Pancreas (tissue), 10 donors: ENCODE data around the gene HECTD4. TPM values are rescaled to one million over a fixed set of nuclear protein-coding genes. Genes with fewer than 3 reads are reported as not detected.
A peak's percentile ranks its signal among the peaks of the same experiment; 100 is the strongest.

Experiments
- ATAC-seq, 4 donors: fragments of 200-7000 bp; cut with Tn5 transposase; one replicate each; pipeline versions ENCODE4 v1.8.0 to v1.9.1; 2020; ENCODE audit warnings: mild to moderate bottlenecking in 4 of 4, moderate library complexity in 4 of 4
- DNase-seq, 6 donors: peaks; one replicate each; pipeline ENCODE4 v3.0.0-alpha.2; 2020
- FAIRE-seq: peaks from 2 replicates; lab custom pipeline; 2012; peaks lifted over from hg19 to GRCh38; lab: Jason Lieb, UNC
- H3K27ac ChIP-seq, 4 donors: fragments of 200-600 bp; sonication (generic); 1 replicate in 3 of 4; 2 replicates in 1 of 4; pipeline versions ENCODE4 v1.5.0 to v1.8.0; 2020
- H3K27me3 ChIP-seq, 4 donors: fragments of 200-600 bp; one replicate each; pipeline ENCODE4 v1.8.0; 2021
- H3K36me3 ChIP-seq, 3 donors: fragments of 200-600 bp; sonication (generic) in 1 of 3; one replicate each; pipeline versions ENCODE4 v1.5.0 to v1.8.0; 2020 to 2021
- H3K4me1 ChIP-seq, 3 donors: fragments of 200-600 bp; one replicate each; pipeline ENCODE4 v1.8.0; 2021
- H3K4me3 ChIP-seq, 4 donors: fragments of 200-600 bp; sonication (generic) in 2 of 4; one replicate each; pipeline versions ENCODE4 v1.5.0 to v1.8.0; 2020 to 2021
- H3K9me3 ChIP-seq, 4 donors: fragments of 200-600 bp; one replicate each; pipeline ENCODE4 v1.8.0; 2021
- CTCF ChIP-seq, 4 donors: fragments of 200-600 bp; sonication (generic) in 3 of 4; IDR thresholded peaks; one replicate each; pipeline versions ENCODE4 v1.5.0 to v1.8.0; 2021; ENCODE audit warnings: antibody characterized with exemption in 4 of 4
- WGBS, 2 donors: extraction: QIAGEN DNeasy Blood & Tissue Kit; methylation state at CpG; one replicate each; pipeline ENCODE4 v1.1.7; 2013; 5-methylcytosine and 5-hydroxymethylcytosine counted together
- intact Hi-C, 3 donors: fragments of 100-400 bp; cut with DNase I; formaldehyde crosslinking; loops; one replicate each; pipeline versions ENCODE4 v1.11.1 to v1.14.2; 2022
- polyA plus RNA-seq, 2 donors: library from polyadenylated mRNA; stranded (reverse); fragments of 200-250 nt; gene quantifications; one replicate each; pipeline ENCODE4 v1.2.3, GENCODE V29; 2013
- total RNA-seq, 6 donors: library from RNA; stranded (reverse); fragmentation: NEBNext Ultra II Directional in 4 of 6; extraction: Animal tissue kit (Norgen Biotek cat#: 25700) in 4 of 6; gene quantifications; one replicate each; pipeline versions ENCODE4 v1.2.1 to v1.2.4, GENCODE V29; 2021 to 2023
- donor health status: healthy with polysubstance abuse.
- donor health status: DM: no; HTN: no; CAD: no; lungs with moderate emphysema.
- donor health status: DM: no; HTN: no; CAD: no.
- donor health status: control.
- donor health status: control.
- donor health status: Bipolar disorder and iron deficiency.
- donor health status: DM: yes; HTN: yes; CAD: no.
- donor health status: DM: no; HTN: no; CAD: no.
- donor health status: DM: no; HTN: no; CAD: no.
- donor health status: DM: yes; HTN: yes; CAD: no.

The HECTD4 gene
- total and polyA plus RNA-seq, 8 donors = 17.9 to 38.4 (median 26.4) TPM

GRCh38 chr12:112297188-112297587 lies 85.0 kb downstream of the HECTD4 start:
- intact Hi-C loops = loop anchor here in 1 of 3 donors (10.0 kb wide), 1 partner anchor 78 kb away; no protein-coding TSS in a partner anchor
- Histone ChIP-seq H3K27ac (no peak overlapping the region), H3K4me3 (no peak overlapping the region), H3K36me3 (no peaks in the 10 kb centered on the region), H3K27me3 (no peaks in the 10 kb centered on the region), H3K4me1 (no peaks in the 10 kb centered on the region), H3K9me3 (no peaks in the 10 kb centered on the region)
- FAIRE-seq (no peak), DNase-seq (no peak), ATAC-seq (no peak)
- TF ChIP-seq CTCF (IDR thresholded peaks at IDR 0.05) = no peak

- Histone ChIP-seq H3K27me3 (no peaks in the 10 kb centered on the region), H3K4me3 (no peak overlapping the region), H3K9me3 (no peaks in the 10 kb centered on the region), H3K36me3 (no peaks in the 10 kb centered on the region), H3K4me1 (no peaks in the 10 kb centered on the region), H3K27ac (no peak overlapping the region)
- FAIRE-seq = no peak
- no peak for DNase-seq
- WGBS, 2 donors = 95 to 100% methylated on average over 3 of the region's 3 CpGs
- no peak for ATAC-seq
- TF ChIP-seq CTCF (IDR thresholded peaks at IDR 0.05) = no peak
- intact Hi-C loops = loop anchor here in 1 of 3 donors (10.0 kb wide), 1 partner anchor 79 kb away; no protein-coding TSS in a partner anchor
Observed at GRCh38 chr12:112296183-112296582, 86.0 kb downstream of the HECTD4 start.

DNA sequence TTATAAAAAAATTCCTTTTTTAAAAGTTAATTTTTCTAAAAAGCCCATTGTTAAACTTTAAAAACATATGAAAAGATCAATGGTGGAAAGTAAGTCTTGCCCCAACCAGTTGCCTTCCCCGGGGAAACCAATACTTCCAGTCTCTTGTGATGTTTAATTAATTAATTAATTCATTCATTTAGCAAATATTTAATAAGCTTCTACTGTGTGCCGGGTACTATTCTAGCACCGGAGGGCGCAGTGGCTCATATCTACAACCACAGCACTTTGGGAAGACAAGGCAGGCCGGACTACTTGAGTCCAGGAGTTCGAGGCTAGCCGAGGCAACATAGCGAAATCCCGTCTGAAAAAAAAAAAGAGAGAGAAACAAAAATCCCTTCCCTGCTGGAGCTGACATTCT lies 87.4 kb downstream of the HECTD4 start:
- no peak overlapping the region for H3K4me3 ChIP-seq
- ATAC-seq (no peak), FAIRE-seq (no peak), DNase-seq (no peak)
- no peaks in the 10 kb centered on the region for H3K4me1 ChIP-seq
- TF ChIP-seq CTCF (IDR thresholded peaks at IDR 0.05) = no peak
- H3K36me3 ChIP-seq = no peaks in the 10 kb centered on the region
- WGBS, 2 donors = 80 to 89% methylated on average over 9 of the region's 9 CpGs
- intact Hi-C loops = loop anchor here in 1 of 3 donors (10.0 kb wide), 1 partner anchor 80 kb away; no protein-coding TSS in a partner anchor
- no peaks in the 10 kb centered on the region for H3K27me3 ChIP-seq
- H3K9me3 ChIP-seq = no peaks in the 10 kb centered on the region
- H3K27ac ChIP-seq = no peak overlapping the region

DNA sequence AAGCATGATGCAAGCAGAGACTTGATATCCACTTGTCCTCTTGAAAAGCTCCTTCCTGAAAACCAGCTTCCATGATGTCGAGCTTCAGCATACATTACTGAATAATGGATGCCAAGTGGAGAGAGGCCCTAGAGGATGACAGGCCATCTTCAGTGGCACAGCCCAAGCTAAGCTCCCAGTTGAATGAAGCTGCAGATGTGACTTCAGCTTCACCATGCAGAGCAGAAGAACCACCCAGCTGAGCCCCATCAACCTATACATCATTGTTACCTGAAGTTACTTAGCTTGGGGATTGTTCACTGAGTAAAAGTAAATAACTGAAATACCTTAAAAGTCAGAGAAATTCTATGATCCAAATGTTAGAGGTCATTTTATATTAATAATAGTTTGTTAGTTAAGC lies 93.6 kb downstream of the HECTD4 start:
- 96 to 97% methylated on average over 1 of the region's 1 CpG for whole genome bisulfite sequencing, 2 donors
- no peak for TF ChIP-seq CTCF (IDR thresholded peaks at IDR 0.05)
- ATAC-seq (no peak), FAIRE-seq (no peak), DNase-seq (no peak)
- no peak overlapping the region for H3K4me3 ChIP-seq
- intact Hi-C loops = no loop called here
- no peaks in the 10 kb centered on the region for H3K9me3 ChIP-seq
- H3K27ac ChIP-seq = no peak overlapping the region
- H3K36me3 ChIP-seq = no peaks in the 10 kb centered on the region
- peaks cover 6 to 9% (median 7%) of the 10 kb centered on the region in 3 donors for H3K4me1 ChIP-seq
- no peaks in the 10 kb centered on the region for H3K27me3 ChIP-seq

DNA sequence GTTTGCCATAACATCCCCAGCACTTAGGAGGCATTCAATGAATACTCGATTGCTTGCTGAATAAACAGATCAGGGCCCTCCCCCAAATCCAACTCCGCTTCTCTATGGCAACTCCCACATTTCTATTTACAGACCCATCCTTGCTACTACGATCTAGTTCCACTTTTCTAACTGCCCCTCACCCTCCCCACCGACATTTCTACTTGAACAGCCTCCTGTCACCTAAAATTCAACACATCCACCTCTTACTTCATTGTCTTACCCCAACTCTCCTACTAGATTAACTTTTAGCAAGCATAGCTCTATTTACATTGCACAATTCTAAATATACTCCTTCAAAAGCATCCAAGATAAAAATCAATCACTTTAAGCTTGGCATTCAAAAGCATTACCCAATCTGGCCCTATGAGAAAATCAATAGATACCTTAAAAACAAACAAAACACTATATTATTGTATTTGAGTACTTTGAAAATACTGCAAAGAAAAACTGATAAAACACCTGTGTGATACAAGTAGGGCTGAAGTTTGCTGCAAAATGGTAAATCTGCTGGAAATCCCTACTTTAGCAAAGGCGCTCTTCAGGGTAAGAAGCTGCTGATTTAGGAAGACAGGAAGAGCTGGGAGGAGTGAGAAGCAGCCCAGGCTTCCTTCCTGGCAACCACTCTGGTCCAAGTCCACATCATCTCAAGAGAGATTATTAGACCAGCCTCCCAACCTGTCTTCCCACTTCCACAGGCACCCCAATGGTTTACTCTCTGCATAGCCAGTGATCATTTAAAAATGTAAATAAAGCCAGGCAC lies 96.4 kb downstream of the HECTD4 start:
- peak in 1 of 4 donors; percentile 25 for ATAC-seq
- no peak for FAIRE-seq
- WGBS, 2 donors = 60 to 71% methylated on average over 5 of the region's 5 CpGs

More for the DNA sequence above, 96.4 kb downstream of the HECTD4 start:
- Histone ChIP-seq H3K9me3 (no peaks in the 10 kb centered on the region), H3K27me3 (no peaks in the 10 kb centered on the region), H3K4me1 (peaks cover 6 to 9% (median 7%) of the 10 kb centered on the region in 3 donors), H3K36me3 (no peaks in the 10 kb centered on the region), H3K4me3 (no peak overlapping the region), H3K27ac (no peak overlapping the region)
- no peak for TF ChIP-seq CTCF (IDR thresholded peaks at IDR 0.05)
- intact Hi-C loops = no loop called here
- DNase-seq = no peak
